ENCODE results near the gene MLLT3.

DNA sequence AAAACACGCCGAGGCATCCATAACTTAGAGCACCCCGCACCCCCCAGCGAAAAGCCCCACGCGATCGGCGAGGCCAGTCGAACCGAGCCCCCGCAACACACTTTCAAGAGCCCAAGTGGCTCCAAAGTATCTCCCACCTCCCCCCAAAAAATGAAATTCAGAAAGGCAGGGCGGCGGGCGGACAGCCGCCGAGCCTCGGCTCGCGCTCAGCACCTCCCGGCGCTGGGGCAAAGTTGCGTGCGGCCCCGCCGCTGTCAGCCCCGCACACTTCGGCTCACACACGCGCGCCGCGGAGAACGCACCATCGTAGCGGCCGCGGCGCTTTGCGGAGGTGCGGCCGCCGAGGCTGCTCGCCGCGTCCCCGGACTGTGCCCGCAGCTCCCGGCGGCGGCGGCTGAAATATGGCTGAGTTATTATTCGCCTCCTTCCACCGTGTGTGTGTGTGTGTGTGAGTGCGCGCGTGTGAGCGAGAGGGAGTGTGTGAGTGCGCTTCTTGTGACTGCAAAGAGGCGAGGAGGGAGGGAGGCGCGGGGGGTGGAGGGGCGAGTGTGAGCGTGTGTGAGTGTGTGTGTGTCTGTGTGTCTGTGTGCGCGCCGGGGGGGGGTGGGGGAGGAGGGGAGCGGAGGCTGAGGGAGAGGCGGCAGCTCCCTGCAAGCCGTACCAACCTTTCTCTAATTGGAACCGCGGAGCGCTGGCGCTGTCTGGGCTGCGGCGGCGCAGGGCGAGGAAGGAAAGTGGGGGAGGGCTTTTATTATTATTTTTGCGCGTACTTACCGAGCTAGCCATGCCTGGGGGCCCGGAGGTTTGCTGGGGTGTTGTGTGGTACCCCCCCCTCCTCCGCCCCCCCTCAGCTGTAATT is 599 bp downstream of the MLLT3 start:
- no peak for TF ChIP-seq POLR2A (IDR thresholded peaks at IDR 0.05)
- TF ChIP-seq CTCF (IDR thresholded peaks at IDR 0.05) = no peak

All from testis (tissue), 2 donors.